DMS79 treated with DMSO at 0.1 percent for 48 hours (cell line): ENCODE measurements around the gene UBE2K.
"Not testable (repeated sequence)": the region's sequence is repeated elsewhere in the genome, so short reads cannot be mapped to it uniquely, and the experiment has no call there.

Experiments
- DNase-seq: peaks from one replicate; lab custom pipeline; 2025; lab: John Stamatoyannopoulos, UW

Gene UBE2K, protein sequence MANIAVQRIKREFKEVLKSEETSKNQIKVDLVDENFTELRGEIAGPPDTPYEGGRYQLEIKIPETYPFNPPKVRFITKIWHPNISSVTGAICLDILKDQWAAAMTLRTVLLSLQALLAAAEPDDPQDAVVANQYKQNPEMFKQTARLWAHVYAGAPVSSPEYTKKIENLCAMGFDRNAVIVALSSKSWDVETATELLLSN

DNA sequence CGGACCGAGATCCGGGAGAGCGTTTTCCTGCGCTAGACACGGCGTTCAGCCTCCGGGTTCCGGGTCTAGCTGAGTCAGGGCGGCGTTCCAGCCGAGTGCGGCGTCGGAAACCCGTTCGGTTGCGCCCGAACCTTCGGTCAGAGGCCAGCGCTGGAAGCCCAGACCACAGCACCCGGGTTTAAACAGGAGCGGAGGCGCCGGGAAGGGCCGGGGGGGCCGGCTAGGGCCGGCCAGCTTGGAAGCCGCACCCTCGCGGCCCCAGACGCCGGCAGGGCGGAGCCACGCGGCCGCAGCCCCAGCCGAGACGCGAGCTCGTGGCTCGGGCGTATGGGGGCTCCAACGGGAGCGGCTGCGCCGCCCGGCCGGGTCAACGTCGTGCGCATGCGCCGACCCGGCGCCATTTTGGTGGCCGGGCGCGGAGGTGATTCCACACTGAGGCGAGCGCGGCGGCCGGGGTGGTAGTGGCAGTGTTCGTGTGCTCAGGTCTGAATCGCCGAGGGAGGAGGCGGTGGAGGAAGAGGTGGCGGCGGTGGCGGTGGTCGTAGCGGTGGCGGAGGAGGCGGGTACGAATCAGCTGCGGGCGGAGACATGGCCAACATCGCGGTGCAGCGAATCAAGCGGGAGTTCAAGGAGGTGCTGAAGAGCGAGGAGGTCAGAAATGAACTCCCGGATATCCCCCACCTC, at the start of gene UBE2K:
Gene UBE2K, plus strand, starts transcription at position 397 of the 684 bp plus-strand sequence. Its CDS starts 192 bp downstream, at position 589.
- DNase-seq = peak; percentile 22

- no peak for DNase-seq
These were observed 49.7 kb upstream of the UBE2K start for GRCh38 chr4:39648213-39648612.

GRCh38 chr4:39648827-39649558, 48.9 kb upstream of the UBE2K start:
- DNase-seq = no peak

DNA sequence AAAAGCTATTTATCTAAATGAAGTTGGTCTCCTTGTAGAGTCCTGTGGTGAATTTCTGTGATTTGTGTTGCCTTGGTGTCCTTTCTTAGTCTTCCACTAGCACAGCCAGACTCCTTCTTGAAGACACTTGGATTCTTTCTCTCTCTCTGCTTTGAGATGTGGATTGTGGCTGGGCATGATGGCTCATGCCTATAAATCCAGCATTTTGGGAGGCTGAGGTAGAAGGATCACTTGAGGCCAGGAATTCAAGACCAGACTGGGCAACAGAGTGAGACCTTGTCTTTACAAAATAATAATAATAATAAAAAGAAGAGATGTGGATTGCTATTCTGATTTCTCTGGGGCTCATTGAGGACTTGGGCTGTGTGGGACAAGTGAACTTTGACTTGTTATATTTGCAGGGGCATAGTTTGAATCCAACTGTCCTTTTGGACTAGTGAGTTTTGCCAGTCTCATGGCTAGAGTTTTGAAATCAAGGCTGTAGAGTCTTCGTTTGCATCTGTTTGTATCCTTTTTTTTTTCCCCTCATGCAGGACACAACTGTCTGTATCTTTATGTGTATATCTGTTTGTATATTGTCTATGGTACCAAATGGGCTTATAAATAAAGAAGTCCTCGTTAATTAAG, 48.2 kb upstream of the UBE2K start:
- DNase-seq = no peak

GRCh38 chr4:39651586-39651985, 46.4 kb upstream of the UBE2K start:
- not testable (repeated sequence) for DNase-seq

- no peak for DNase-seq
These were observed 42.7 kb upstream of the UBE2K start for GRCh38 chr4:39655211-39655610.

DNA sequence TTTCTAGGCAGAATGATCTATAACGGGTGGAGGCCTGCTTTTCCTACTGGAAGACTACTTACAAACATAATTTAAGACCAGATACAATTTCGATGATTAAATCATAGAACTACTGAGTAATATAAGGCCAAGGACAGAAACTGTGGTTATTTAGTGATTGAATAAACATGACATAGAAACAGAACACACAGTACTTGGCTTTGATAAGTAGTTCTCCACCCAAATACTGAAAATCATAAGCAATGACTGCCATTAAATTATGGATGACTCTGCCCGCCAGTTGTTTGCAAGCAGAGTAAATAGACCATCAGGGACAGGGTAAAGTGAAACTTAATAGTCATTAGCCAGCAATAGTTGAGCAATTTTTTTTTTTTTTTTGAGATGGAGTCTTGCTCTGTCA, 42.1 kb upstream of the UBE2K start:
- no peak for DNase-seq

DNA sequence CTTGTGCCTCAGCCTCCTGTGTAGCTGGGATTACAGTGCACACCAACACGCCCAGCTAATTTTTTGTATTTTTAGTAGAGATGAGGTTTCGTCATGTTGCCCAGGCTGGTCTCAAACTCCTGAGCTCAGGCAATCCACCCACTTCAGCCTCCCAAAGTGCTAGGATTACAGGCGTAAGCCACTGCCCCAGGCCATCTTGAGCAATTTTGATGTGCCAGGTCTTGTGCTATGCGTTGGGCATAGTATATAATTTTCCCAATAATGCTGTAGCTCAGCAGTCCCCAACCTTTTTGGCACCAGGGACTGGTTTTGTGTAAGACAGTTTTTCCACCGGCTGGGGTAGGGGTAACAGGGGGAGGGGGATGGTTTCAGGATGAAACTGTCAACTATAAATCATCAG, 41.3 kb upstream of the UBE2K start:
- not testable (repeated sequence) for DNase-seq

DNA sequence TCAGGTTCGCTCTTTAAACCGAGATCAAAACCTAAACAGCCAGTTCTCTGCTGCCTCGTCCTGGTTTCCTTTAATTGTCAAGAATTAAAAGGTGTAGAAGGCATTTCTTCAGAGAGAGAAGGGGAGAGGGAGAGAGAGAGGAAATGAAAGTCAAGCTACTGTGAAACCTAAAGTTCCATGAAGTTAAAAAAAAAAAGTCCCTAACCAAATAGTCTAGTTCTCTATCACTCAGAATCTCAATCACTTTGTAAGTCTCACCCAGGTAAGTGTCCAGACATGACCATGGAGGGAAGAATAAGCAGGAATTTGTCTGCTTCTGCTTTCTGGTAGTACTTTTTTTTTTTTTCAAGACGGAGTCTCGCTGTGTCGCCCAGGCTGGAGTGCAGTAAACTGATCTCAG, 40.5 kb upstream of the UBE2K start:
- DNase-seq = no peak

DNA sequence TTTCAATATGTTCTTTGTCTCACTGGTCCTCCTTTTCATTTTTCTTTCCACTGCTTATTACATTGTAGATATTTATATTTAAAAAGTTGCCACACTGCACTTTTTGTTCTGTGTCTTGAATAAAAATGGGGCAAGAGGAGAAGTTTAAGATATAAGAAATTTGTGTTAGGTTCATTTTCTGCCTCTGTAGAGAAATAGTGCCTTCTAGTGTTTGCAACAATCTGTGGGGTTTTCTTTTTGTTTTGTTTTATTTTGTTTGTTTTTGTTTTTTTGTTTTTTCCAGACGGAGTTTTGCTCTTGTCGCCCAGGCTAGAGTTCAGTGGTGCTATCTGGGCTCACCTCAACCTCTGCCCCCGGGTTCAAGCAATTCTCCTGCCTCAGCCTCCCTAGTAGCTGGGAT, 39.2 kb upstream of the UBE2K start:
- DNase-seq = no peak

GRCh38 chr4:39660045-39660444, 37.9 kb upstream of the UBE2K start:
- no peak for DNase-seq

DNA sequence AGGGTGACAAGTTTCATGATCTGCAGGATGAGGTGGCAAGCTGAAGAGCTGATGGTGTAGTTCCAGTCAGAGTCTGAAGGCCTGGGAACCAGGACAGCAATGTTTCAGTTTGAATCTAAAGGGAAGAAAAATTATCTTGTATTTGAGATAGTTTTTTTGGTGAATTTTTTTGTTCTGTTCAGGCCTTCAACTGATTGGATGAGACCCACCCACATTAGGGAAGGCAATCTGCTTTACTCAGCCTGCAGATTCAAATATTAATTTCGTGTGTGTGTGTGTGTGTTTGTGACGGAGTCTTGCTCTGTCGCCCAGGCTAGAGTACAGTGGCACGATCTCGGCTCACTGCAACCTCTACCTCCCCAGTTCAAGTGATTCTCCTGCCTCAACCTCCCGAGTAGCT, 37.2 kb upstream of the UBE2K start:
- no peak for DNase-seq

DNA sequence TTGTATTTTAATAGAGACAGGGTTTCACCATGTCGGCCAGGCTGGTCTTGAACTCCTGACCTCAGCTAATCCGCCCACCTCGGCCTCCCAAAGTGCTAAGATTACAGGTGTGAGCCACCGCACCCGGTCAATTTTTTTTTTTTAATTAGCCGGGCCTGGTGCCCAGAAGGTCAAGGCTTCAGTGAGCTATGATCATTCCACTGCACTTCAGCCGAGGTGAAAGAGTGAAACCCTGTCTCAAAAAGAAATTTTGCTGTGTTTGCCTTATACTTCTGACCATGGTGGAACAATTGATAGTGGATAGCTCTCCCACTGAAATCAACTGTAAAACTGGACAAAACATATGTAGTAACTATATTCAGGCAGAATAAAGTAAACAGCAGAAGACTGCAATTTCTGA, 35.3 kb upstream of the UBE2K start:
- no peak for DNase-seq

DNA sequence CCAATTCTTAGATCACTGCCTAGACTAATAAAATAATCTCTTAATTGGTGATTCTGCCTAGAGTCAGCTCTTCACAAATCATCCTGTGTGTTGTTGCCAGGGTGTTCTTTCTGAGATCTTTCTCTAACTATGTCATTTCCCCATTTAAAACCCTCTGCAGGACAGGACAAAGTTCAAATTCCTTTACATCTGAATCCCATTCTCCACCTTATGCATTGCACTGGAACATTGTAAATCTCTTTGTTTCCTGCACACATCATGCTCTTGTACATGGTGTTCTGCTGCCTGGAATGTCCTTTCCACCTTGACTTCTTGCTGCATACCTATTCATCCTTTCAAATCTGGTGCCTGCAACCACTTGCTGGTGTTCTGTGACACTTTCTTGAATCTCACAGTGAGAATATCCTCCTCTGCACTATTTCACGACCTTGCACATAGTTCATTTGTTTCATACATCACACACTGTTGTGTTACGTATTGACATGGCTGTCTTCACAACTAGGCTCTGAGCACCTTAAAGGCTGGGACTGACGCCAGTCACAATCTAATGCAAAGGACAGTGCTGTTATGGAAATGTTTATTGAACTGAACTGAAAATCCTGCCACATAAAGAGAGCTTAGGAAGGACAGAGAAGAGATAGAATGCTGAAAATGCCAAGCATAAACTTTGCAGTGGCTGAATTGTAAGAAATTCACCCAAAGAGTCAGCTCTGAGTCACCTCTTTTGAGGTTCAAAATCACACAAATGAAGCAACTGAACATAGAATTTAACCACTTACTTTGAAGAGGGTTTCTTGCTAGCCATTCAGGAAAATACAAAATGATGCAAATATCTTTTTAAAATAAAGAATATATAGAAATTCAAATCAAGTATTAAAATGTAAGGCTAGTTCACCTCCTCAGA, 32.9 kb upstream of the UBE2K start:
- DNase-seq = no peak

DNA sequence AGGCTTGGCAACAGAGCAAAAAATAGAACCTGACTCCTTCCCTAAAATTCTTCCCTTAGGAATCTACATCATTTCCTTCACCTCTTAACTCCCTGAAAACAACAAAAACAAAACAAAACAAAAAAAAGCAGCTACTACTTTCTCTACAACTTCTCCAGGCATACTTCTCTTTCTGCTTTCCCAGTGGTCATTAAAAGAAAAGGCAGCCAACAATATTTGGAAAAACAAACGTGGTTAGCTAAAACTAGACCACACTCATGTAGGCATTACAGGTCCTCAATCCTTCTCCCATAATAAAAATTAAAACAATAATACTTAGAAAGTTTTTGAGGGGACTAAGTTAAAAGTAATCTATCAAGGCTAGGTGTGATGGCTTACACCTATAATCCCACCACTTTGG, 30.2 kb upstream of the UBE2K start:
- DNase-seq = no peak

- DNase-seq = no peak
These were observed 29.0 kb upstream of the UBE2K start for GRCh38 chr4:39668887-39669286.

DNA sequence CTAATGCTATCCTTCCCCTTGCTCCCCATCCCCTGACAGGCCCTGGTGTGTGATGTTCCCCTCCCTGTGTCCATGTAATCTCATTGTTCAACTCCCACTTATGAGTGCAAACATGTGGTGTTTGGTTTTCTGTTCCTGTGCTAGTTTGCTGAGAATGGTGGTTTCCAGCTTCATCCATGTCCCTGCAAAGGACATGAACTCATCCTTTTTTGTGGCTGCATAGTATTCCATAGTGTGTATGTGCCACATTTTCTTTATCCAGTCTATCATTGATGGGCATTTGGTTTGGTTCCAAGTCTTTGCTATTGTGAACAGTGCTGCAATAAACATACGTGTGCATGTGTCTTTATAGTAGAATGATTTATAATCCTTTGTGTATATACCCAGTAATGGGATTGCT, 27.6 kb upstream of the UBE2K start:
- DNase-seq = not testable (repeated sequence)

- not testable (repeated sequence) for DNase-seq
These were observed 22.3 kb upstream of the UBE2K start for GRCh38 chr4:39675681-39676080.

- not testable (repeated sequence) for DNase-seq
These were observed 16.9 kb upstream of the UBE2K start for GRCh38 chr4:39681003-39681402.

- no peak for DNase-seq
These were observed 15.8 kb upstream of the UBE2K start for GRCh38 chr4:39682138-39682537.

DNA sequence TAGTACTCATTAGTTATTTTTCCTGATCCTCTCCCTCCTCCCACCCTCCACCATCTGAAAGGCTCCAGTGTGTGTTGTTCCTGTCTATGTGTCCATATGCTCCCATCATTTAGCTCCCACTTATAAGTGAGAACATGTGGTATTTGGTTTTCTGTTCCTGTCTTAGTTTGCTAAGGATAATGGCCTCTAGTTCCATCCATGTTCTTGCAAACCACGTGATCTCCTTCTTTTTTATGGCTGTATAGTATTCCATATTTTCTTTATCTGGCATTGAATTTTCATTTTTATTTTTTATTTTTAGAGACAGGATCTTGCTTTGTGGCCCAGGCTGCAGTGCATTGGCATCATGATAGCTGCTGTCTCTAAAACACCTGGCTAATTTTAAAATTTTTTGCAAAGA, 11.9 kb upstream of the UBE2K start:
- no peak for DNase-seq

DNA sequence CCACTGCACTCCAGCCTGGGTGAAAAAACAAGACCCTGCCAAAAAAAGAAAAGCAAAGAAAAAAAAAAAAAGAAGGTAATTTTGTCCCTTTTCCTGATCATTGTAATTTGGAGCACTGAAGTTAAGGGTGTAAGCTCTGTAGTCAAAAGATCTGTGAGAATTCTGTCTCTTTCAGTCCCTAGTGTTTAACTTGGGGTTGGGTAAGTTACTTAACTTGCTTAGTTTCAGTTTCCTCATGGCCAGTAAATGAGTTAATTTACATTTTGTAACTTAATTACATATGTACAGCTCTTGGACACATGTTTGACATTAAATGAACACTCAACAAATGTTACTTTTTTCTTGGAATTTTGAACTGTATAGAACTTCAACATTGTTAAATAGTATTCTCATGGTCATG, 10.9 kb upstream of the UBE2K start:
- DNase-seq = no peak
